ENCODE results near the gene ZC3H7B. TPM values are rescaled to one million over a fixed set of nuclear protein-coding genes. Genes with fewer than 3 reads are reported as not detected.

ZC3H7B gene
- total and polyA plus RNA-seq, 2 donors (not counting 3 experiments of a cell fraction or from before 2014, with no cell fraction given) = 66.8 to 95.9 TPM

DNA sequence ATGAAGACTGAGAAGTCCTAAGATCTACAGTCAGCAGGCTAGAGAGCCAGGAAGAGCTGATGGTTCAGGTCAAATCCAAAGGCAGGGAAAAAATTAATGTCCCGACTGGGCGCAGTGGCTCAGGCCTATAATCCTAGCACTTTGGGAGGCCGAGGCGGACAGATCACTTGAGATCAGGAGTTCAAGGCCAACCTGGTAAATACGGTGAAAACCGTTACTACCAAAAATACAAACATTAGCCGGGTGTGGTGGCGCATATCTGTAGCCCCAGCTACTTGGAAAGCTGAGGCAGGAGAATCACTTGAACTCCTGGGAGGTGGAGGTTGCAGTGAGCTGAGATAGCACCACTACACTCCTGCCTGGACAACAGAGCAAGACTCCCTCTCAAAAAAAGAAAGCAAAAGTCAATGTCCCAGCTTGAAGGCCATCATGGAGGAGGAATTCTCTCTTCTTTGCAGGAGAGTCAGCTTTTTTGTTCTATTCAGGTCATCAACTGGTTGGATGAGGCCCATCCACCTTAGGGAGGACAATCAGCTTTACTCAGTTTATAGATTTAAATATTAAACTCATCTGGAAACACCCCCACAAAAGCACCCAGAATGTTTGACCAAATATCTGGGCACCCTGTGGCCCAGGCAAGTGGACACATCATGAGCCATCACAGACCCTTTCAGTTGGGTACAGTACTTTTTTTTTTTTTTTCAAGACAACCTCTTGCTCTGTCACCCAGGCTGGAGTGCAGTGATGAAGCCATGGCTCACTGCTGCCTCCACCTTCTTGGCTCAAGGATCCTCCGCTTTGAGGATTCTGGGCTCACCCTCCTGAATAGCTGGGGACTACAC lies 4.3 kb upstream of the ZC3H7B start:
- Histone ChIP-seq H3K4me2 (ENCODE audit: insufficient read depth, low read length) (no peak overlapping the region), H3K9ac (replicated peaks; ENCODE audit: extremely low read depth, insufficient read depth, low read length) (no peak overlapping the region), H3K27ac (ENCODE audit: insufficient read depth, low read depth, low read length) (no peak overlapping the region), H3K9me3 (replicated peaks; ENCODE audit: control insufficient read depth, insufficient read depth, low read length) (no peaks in the 10 kb centered on the region), H2AFZ (ENCODE audit: low read depth, low read length) (no peak overlapping the region), H3K79me2 (ENCODE audit: control insufficient read depth, insufficient read depth, low read length) (peaks cover 15% of the 10 kb centered on the region), H3K9me1 (replicated peaks; ENCODE audit: control insufficient read depth, extremely low read depth, insufficient read depth, low read length) (no peaks in the 10 kb centered on the region), H3K36me3 (ENCODE audit: control insufficient read depth in 2 of 2, extremely low read depth in 1 of 2, insufficient read depth in 2 of 2, low read length in 2 of 2) (no peaks in the 10 kb centered on the region), H3K4me1 (ENCODE audit: control insufficient read depth, extremely low read depth, insufficient read depth, low read length) (peaks cover 7% of the 10 kb centered on the region), H4K20me1 (replicated peaks; ENCODE audit: control insufficient read depth, extremely low read depth, insufficient read depth, low read length) (no peaks in the 10 kb centered on the region), H3K4me3 (replicated peaks in 1 of 3; ENCODE audit: insufficient read depth in 1 of 3, low read depth in 1 of 3, low read length in 3 of 3) (no peak overlapping the region), H3K27me3 (ENCODE audit: control insufficient read depth in 2 of 2, insufficient read depth in 2 of 2, low read length in 2 of 2) (no peaks in the 10 kb centered on the region)
- dilution Hi-C loops (cut with MboI; ENCODE audit: extremely low pct_ligation_motif_present, low sequenced_read_pairs) = no loop called here
- POLR2A ChIA-PET = no interaction called here
- no TSS peak for BruUV-seq (replicated peaks)
- TF ChIP-seq FOS (IDR thresholded peaks at IDR 0.05; ENCODE audit: borderline replicate concordance, insufficient read depth, low read length) = no peak
- TF ChIP-seq JUN (IDR thresholded peaks at IDR 0.05; ENCODE audit: borderline replicate concordance, insufficient read depth, insufficient read length, low read depth) = no peak
- TF ChIP-seq, protein P1, sequence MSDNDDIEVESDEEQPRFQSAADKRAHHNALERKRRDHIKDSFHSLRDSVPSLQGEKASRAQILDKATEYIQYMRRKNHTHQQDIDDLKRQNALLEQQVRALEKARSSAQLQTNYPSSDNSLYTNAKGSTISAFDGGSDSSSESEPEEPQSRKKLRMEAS (IDR thresholded peaks at IDR 0.05; ENCODE audit: insufficient read depth, insufficient read length) = no peak
- no peak for TF ChIP-seq GATA2 (IDR thresholded peaks at IDR 0.05; ENCODE audit: insufficient read depth, insufficient read length, low read depth, low read length)
- no peak for TF ChIP-seq EZH2 (IDR thresholded peaks at IDR 0.05; ENCODE audit: borderline replicate concordance, low read depth, low read length, severe bottlenecking)
- no peak for TF ChIP-seq MYC (IDR thresholded peaks at IDR 0.05; ENCODE audit: low read depth, low read length)
- TF ChIP-seq, protein P2, sequence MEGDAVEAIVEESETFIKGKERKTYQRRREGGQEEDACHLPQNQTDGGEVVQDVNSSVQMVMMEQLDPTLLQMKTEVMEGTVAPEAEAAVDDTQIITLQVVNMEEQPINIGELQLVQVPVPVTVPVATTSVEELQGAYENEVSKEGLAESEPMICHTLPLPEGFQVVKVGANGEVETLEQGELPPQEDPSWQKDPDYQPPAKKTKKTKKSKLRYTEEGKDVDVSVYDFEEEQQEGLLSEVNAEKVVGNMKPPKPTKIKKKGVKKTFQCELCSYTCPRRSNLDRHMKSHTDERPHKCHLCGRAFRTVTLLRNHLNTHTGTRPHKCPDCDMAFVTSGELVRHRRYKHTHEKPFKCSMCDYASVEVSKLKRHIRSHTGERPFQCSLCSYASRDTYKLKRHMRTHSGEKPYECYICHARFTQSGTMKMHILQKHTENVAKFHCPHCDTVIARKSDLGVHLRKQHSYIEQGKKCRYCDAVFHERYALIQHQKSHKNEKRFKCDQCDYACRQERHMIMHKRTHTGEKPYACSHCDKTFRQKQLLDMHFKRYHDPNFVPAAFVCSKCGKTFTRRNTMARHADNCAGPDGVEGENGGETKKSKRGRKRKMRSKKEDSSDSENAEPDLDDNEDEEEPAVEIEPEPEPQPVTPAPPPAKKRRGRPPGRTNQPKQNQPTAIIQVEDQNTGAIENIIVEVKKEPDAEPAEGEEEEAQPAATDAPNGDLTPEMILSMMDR (IDR thresholded peaks at IDR 0.05; ENCODE audit: extremely low read depth in 1 of 2, insufficient read depth in 1 of 2, low read depth in 1 of 2, low read length in 2 of 2) = no peak
- TF ChIP-seq POLR2AphosphoS5 (IDR thresholded peaks at IDR 0.05; ENCODE audit: insufficient read depth, low read depth, low read length) = no peak
- TF ChIP-seq POLR2A (IDR thresholded peaks at IDR 0.05; ENCODE audit: low read depth, low read length) = no peak
- DNase-seq (ENCODE audit: low read depth, low spot score) (no peak), FAIRE-seq (no peak)
- CTCF ChIA-PET = interaction anchor here (0.6 kb wide), 1 partner anchor 27 kb away, joined by 3 read pairs; no protein-coding TSS in a partner anchor
- intact Hi-C loops (cut with micrococcal nuclease) = no loop called here

All from endothelial cell of umbilical vein (primary cell).